ENCODE data around the gene ZBTB38. TPM values are rescaled to one million over a fixed set of nuclear protein-coding genes. Genes with fewer than 3 reads are reported as not detected.

ZBTB38 gene
- total RNA-seq, 1 donor: 326 TPM

GRCh38 chr3:141379250-141379966 is 11.1 kb downstream of the ZBTB38 start:
- H3K4me3 ChIP-seq (ENCODE audit: low read depth, low read length): no peak overlapping the region
- DNase-seq (ENCODE audit: low read depth): no peak
- TF ChIP-seq CTCF (IDR thresholded peaks at IDR 0.05; ENCODE audit: insufficient read depth, low read depth, low read length): no peak

GRCh38 chr3:141380279-141380678 is 12.0 kb downstream of the ZBTB38 start:
- TF ChIP-seq CTCF (IDR thresholded peaks at IDR 0.05; ENCODE audit: insufficient read depth, low read depth, low read length): no peak
- DNase-seq (ENCODE audit: low read depth): no peak

GRCh38 chr3:141380987-141381386 is 12.7 kb downstream of the ZBTB38 start:
- no peak for TF ChIP-seq CTCF (IDR thresholded peaks at IDR 0.05; ENCODE audit: insufficient read depth, low read depth, low read length)
- H3K4me3 ChIP-seq (ENCODE audit: low read depth, low read length): no peak overlapping the region
- DNase-seq (ENCODE audit: low read depth): no peak

More at GRCh38 chr3:141380279-141380678, 12.0 kb downstream of the ZBTB38 start:
- no peak overlapping the region for H3K4me3 ChIP-seq (ENCODE audit: low read depth, low read length)

- no peak for TF ChIP-seq CTCF (IDR thresholded peaks at IDR 0.05; ENCODE audit: insufficient read depth, low read depth, low read length)
- DNase-seq (ENCODE audit: low read depth): no peak
- H3K4me3 ChIP-seq (ENCODE audit: low read depth, low read length): no peak overlapping the region
Observed at GRCh38 chr3:141382571-141382970, 14.3 kb downstream of the ZBTB38 start.

- DNase-seq (ENCODE audit: low read depth): peak; percentile 57
- peak overlapping the region; percentile 32 for H3K4me3 ChIP-seq (ENCODE audit: low read depth, low read length)
- TF ChIP-seq CTCF (IDR thresholded peaks at IDR 0.05; ENCODE audit: insufficient read depth, low read depth, low read length): no peak
Observed at GRCh38 chr3:141383555-141384129, 15.3 kb downstream of the ZBTB38 start.

- peak overlapping the region; percentile 32 for H3K4me3 ChIP-seq (ENCODE audit: low read depth, low read length)
- DNase-seq (ENCODE audit: low read depth): no peak
- TF ChIP-seq CTCF (IDR thresholded peaks at IDR 0.05; ENCODE audit: insufficient read depth, low read depth, low read length): no peak
Observed at GRCh38 chr3:141384157-141384556, 15.9 kb downstream of the ZBTB38 start.

All from fibroblast of villous mesenchyme (primary cell).